Lung (tissue), 12 donors: ENCODE results near the gene CDC42. TPM values are rescaled to one million over a fixed set of nuclear protein-coding genes. Genes with fewer than 3 reads are reported as not detected.

Source experiments
- ATAC-seq: fragments of 200-7000 bp; cut with Tn5 transposase; one replicate; pipeline ENCODE4 v1.9.1; 2020; ENCODE audit warnings: moderate number of reproducible peaks; ENCODE audit not compliant: insufficient read depth, low FRiP score
- DNase-seq, 3 donors: peaks; one replicate each; pipeline ENCODE4 v3.0.0-alpha.2; 2013 to 2017
- H3K27ac ChIP-seq, 2 donors: one replicate each; pipeline ENCODE4 v1.5.1; 2013; ENCODE audit warnings: mild to moderate bottlenecking in 2 of 2, moderate library complexity in 2 of 2, control low read depth in 1 of 2, inconsistent platforms in 1 of 2, low read depth in 1 of 2, low read length in 1 of 2
- H3K27me3 ChIP-seq, 3 donors: one replicate each; pipeline ENCODE4 v1.5.1; 2013; ENCODE audit warnings: low read length in 2 of 3; ENCODE audit not compliant: control insufficient read depth in 3 of 3, insufficient read depth in 3 of 3
- H3K36me3 ChIP-seq, 4 donors: one replicate each; pipeline ENCODE4 v1.5.1; 2013; ENCODE audit warnings: low read length in 4 of 4, mild to moderate bottlenecking in 1 of 4, moderate library complexity in 1 of 4; ENCODE audit not compliant: control insufficient read depth in 4 of 4, insufficient read depth in 4 of 4
- H3K4me1 ChIP-seq, 5 donors: one replicate each; pipeline ENCODE4 v1.5.1; 2013; ENCODE audit warnings: low read length in 5 of 5, mild to moderate bottlenecking in 2 of 5, moderate library complexity in 1 of 5; ENCODE audit not compliant: control insufficient read depth in 5 of 5, insufficient read depth in 5 of 5
- H3K4me3 ChIP-seq: one replicate; pipeline ENCODE4 v1.5.1; 2013; ENCODE audit warnings: mild to moderate bottlenecking, control low read depth, moderate library complexity
- H3K9ac ChIP-seq, 2 donors: one replicate each; pipeline ENCODE4 v1.5.1; 2013; ENCODE audit warnings: low read length in 2 of 2, control low read depth in 1 of 2; ENCODE audit not compliant: insufficient read depth in 1 of 2
- H3K9me3 ChIP-seq, 4 donors: one replicate each; pipeline ENCODE4 v1.5.1; 2013; ENCODE audit warnings: low read length in 3 of 4, mild to moderate bottlenecking in 1 of 4, moderate library complexity in 1 of 4; ENCODE audit not compliant: control insufficient read depth in 4 of 4, insufficient read depth in 3 of 4
- WGBS, 2 donors: extraction: QIAGEN DNeasy Blood & Tissue Kit; methylation state at CpG; one replicate each; pipeline ENCODE4 v1.1.7; 2013; 5-methylcytosine and 5-hydroxymethylcytosine counted together
- polyA plus RNA-seq, 2 donors: library from polyadenylated mRNA; stranded (reverse); fragments of 200-250 nt; gene quantifications; one replicate each; pipeline ENCODE4 v1.2.1, GENCODE V29; 2013
- total RNA-seq, 2 donors: library from RNA; depleted of rRNA in 1 of 2; stranded (reverse); fragments of >200 nt in 1 of 2; gene quantifications; one replicate each; pipeline ENCODE4 v1.2.1, GENCODE V29; 2014 to 2021
- TF ChIP-seq, protein P1 (sequence below): IDR thresholded peaks from 2 replicates; pipeline ENCODE4 v1.5.1; 2012; ENCODE audit warnings: mild to moderate bottlenecking; ENCODE audit errors: control extremely low read depth, extremely low read depth
- donor health status: control.
- donor health status: control.
- donor health status: Bipolar disorder and iron deficiency.
- donor health status: healthy.
- donor health status: DM: yes; HTN: yes; CAD: no.

CDC42 gene
- total and polyA plus RNA-seq, 4 donors: 137 to 231 (median 219) TPM

DNA sequence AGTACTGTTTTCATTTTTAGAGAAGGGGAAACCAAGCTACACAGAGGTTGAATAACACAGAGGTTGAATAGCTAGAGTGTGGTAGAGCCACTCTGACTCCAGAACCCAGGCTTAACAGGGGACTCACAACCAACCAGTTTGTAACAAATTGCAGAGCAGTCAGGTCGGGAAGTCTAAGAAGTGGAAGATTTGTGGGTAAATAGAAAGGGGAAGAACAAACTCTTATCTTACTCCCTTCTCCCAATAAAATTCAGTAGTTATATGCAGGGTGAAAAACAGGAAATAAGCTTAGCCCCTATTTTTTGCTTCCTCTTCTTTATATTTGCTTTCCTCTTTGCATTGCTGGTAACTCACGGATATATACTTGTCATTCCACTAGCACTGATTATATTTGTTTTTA lies 23.2 kb downstream of the CDC42 start:
- Histone ChIP-seq H3K36me3 (peaks cover 2 to 15% (median 4%) of the 10 kb centered on the region in 4 donors), H3K9ac (no peak overlapping the region), H3K4me1 (peaks cover 14 to 33% (median 19%) of the 10 kb centered on the region in 5 donors), H3K27me3 (no peaks in the 10 kb centered on the region), H3K27ac (no peak overlapping the region), H3K4me3 (no peak overlapping the region), H3K9me3 (no peaks in the 10 kb centered on the region)
- TF ChIP-seq, protein P1, sequence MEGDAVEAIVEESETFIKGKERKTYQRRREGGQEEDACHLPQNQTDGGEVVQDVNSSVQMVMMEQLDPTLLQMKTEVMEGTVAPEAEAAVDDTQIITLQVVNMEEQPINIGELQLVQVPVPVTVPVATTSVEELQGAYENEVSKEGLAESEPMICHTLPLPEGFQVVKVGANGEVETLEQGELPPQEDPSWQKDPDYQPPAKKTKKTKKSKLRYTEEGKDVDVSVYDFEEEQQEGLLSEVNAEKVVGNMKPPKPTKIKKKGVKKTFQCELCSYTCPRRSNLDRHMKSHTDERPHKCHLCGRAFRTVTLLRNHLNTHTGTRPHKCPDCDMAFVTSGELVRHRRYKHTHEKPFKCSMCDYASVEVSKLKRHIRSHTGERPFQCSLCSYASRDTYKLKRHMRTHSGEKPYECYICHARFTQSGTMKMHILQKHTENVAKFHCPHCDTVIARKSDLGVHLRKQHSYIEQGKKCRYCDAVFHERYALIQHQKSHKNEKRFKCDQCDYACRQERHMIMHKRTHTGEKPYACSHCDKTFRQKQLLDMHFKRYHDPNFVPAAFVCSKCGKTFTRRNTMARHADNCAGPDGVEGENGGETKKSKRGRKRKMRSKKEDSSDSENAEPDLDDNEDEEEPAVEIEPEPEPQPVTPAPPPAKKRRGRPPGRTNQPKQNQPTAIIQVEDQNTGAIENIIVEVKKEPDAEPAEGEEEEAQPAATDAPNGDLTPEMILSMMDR: no peak
- ATAC-seq (peak; percentile 27), DNase-seq (no peak)
- WGBS, 2 donors: 8 to 17% methylated on average over 2 of the region's 2 CpGs

DNA sequence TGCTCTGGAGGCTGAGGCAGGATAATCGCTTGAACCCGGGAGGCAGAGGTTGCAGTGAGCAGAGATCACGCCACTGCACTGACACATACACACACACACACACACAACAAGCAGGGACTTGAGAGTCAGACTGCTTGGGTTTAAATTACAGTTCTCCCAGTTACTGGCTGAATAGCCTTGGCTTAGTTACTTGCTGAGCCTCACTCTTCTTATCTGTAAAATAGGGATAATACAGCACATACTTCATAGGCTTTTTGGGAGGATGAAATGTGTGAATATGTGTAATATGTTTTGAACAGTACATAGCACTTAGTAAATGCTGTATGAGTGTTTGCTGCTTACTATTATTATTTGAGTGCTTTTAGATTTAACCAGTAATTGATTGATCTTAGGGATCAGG lies 23.8 kb downstream of the CDC42 start:
- Histone ChIP-seq H3K9ac (no peak overlapping the region), H3K4me3 (no peak overlapping the region), H3K4me1 (peaks cover 14 to 33% (median 19%) of the 10 kb centered on the region in 5 donors), H3K36me3 (peaks cover 2 to 15% (median 7%) of the 10 kb centered on the region in 4 donors), H3K27me3 (no peaks in the 10 kb centered on the region), H3K9me3 (no peaks in the 10 kb centered on the region), H3K27ac (no peak overlapping the region)
- ATAC-seq (no peak), DNase-seq (no peak)
- WGBS, 2 donors: 70 to 74% methylated on average over 3 of the region's 3 CpGs
- TF ChIP-seq, protein P1: no peak

DNA sequence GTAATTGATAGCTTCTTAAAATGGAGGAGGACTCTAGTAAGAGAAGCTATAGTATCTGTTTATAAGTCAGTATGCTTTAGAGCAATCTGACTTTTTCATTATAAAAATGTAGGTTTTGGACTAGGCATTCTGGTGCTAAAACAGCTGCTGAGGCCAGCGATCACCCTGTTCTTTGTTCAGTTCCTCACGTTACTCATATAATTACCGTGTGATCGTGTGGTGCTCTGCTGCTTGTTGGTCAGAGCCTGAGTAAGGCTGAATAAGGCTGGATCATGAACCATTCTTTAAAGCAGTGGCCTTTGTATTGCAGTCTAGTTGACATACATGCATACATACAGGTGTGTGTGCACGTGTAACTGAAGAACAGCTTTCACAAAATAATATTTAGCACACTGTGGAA lies 25.2 kb downstream of the CDC42 start:
- 26 to 31% methylated on average over 5 of the region's 5 CpGs for WGBS, 2 donors
- peaks cover 8 to 20% (median 11%) of the 10 kb centered on the region in 4 donors for H3K36me3 ChIP-seq
- H3K4me1 ChIP-seq: peaks cover 10 to 33% (median 19%) of the 10 kb centered on the region in 5 donors

More for the DNA sequence above, 25.2 kb downstream of the CDC42 start:
- H3K9ac ChIP-seq: no peak overlapping the region
- ATAC-seq (no peak), DNase-seq (no peak)
- no peaks in the 10 kb centered on the region for H3K27me3 ChIP-seq
- TF ChIP-seq, protein P1: no peak
- no peaks in the 10 kb centered on the region for H3K9me3 ChIP-seq
- no peak overlapping the region for H3K4me3 ChIP-seq
- H3K27ac ChIP-seq: no peak overlapping the region
